ENCODE results near the gene CEMIP. TPM values are rescaled to one million over a fixed set of nuclear protein-coding genes. Genes with fewer than 3 reads are reported as not detected.

The CEMIP gene
- polyA plus RNA-seq, 3 donors, result not detected

DNA sequence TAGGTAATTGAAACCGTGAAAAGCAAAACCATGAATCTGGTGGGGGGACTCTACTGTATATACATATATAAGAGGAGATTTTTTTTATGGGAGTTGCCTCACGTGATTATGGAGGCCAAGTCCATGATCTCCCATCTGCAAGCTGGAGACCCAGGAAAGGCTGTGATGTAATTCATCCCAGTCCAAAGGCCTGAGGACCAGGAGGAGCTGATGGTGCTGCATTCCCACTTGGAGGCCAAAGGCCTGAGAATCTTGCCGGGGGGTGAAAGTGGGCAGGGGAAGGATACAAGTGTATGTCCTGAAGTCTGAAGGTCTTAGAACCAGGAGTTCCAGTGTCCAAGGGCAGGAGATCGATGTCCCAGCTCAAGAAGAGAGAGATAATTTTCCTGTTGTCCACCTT is 37.1 kb upstream of the CEMIP start:
- Histone ChIP-seq H3K27ac (ENCODE audit: low read depth in 1 of 2, low read length in 2 of 2) (peak overlapping the region in 1 of 2 donors; percentile 64), H3K36me3 (replicated peaks in 1 of 2; ENCODE audit: control insufficient read depth in 1 of 2, insufficient read depth in 2 of 2, low read length in 2 of 2) (no peaks in the 10 kb centered on the region), H3K79me2 (ENCODE audit: insufficient read depth, low read length) (no peaks in the 10 kb centered on the region), H3K4me2 (replicated peaks; ENCODE audit: extremely low read depth, low read length, poor library complexity, severe bottlenecking) (no peak overlapping the region), H2AFZ (ENCODE audit: insufficient read depth, low read depth, low read length, poor library complexity, severe bottlenecking) (no peak overlapping the region), H3K4me1 (ENCODE audit: control insufficient read depth in 1 of 2, insufficient read depth in 2 of 2, low read length in 2 of 2) (peaks cover 13 to 14% of the 10 kb centered on the region in 2 donors), H3K4me3 (replicated peaks in 1 of 3; ENCODE audit: low read depth in 2 of 3, low read length in 3 of 3) (no peak overlapping the region), H3K9me3 (replicated peaks in 1 of 2; ENCODE audit: control insufficient read depth in 1 of 2, insufficient read depth in 1 of 2, low read length in 2 of 2) (no peaks in the 10 kb centered on the region), H4K20me1 (ENCODE audit: insufficient read depth, low read length) (no peaks in the 10 kb centered on the region), H3K9ac (ENCODE audit: insufficient read depth, low read length, poor library complexity, severe bottlenecking) (no peak overlapping the region), H3K27me3 (ENCODE audit: control insufficient read depth in 2 of 2, insufficient read depth in 2 of 2, low read length in 2 of 2) (no peaks in the 10 kb centered on the region)
- intact Hi-C loops (cut with micrococcal nuclease), result no loop called here
- Mint-ChIP-seq H3K9me3 (peaks cover 0 to 9% (median 2%) of the 10 kb centered on the region in 7 donors), H3K4me1 (peaks cover 48% of the 10 kb centered on the region), H3K27ac (peak overlapping the region in 1 of 7 donors; percentile 43), H3K27me3 (ENCODE audit: low read depth in 3 of 3) (no peaks in the 10 kb centered on the region), H3K36me3 (peaks cover 0 to 6% of the 10 kb centered on the region in 2 donors), H3K4me3 (no peak overlapping the region)
- TF ChIP-seq, protein P1, sequence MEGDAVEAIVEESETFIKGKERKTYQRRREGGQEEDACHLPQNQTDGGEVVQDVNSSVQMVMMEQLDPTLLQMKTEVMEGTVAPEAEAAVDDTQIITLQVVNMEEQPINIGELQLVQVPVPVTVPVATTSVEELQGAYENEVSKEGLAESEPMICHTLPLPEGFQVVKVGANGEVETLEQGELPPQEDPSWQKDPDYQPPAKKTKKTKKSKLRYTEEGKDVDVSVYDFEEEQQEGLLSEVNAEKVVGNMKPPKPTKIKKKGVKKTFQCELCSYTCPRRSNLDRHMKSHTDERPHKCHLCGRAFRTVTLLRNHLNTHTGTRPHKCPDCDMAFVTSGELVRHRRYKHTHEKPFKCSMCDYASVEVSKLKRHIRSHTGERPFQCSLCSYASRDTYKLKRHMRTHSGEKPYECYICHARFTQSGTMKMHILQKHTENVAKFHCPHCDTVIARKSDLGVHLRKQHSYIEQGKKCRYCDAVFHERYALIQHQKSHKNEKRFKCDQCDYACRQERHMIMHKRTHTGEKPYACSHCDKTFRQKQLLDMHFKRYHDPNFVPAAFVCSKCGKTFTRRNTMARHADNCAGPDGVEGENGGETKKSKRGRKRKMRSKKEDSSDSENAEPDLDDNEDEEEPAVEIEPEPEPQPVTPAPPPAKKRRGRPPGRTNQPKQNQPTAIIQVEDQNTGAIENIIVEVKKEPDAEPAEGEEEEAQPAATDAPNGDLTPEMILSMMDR (IDR thresholded peaks at IDR 0.05), result no peak
- DNase-seq, result no peak
- WGBS (ENCODE audit: insufficient coverage), result 100% methylated on average over 2 of the region's 4 CpGs

DNA sequence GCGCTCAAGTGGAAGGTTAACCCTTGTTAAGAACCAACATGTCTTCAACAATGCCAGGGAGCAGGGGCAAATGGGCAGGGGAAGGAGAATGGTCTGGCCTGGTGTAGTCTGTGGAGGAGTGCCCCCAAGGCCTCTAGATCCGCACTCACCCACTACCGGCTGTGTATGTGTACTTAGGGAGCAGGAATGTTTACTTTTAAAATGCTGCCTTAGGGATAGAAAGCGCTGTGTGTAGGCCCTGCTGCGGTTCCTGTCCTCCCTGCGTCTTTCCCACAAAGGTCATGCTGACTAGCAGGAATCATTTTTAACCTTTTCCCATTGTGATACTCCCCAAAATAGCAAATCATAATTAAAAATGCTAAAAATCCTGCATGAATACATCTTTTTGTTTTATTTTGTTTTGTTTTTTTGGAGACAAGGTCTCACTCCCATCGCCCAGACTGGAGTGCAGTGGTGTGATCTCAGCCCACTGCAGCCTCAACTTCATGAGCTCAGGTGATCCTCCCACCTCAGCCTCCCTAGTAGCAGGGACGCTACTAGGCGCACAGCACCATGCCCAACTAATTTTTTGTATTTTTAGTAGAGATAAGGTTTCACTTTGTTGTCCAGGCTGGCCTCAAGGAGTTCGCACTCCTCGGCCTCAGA is 35.9 kb upstream of the CEMIP start:
- peaks cover 13 to 14% of the 10 kb centered on the region in 2 donors for H3K4me1 ChIP-seq (ENCODE audit: control insufficient read depth in 1 of 2, insufficient read depth in 2 of 2, low read length in 2 of 2)
- H3K9me3 ChIP-seq (replicated peaks in 1 of 2; ENCODE audit: control insufficient read depth in 1 of 2, insufficient read depth in 1 of 2, low read length in 2 of 2), result no peaks in the 10 kb centered on the region
- Mint-ChIP-seq H3K9me3 (peaks cover 0 to 9% (median 2%) of the 10 kb centered on the region in 7 donors), H3K4me3 (no peak overlapping the region), H3K27me3 (ENCODE audit: low read depth in 3 of 3) (peaks cover 0 to 1% (median 0%) of the 10 kb centered on the region in 3 donors), H3K27ac (peak overlapping the region in 1 of 7 donors; percentile 42), H3K36me3 (no peaks in the 10 kb centered on the region), H3K4me1 (peaks cover 48% of the 10 kb centered on the region)
- no peaks in the 10 kb centered on the region for H3K79me2 ChIP-seq (ENCODE audit: insufficient read depth, low read length)
- intact Hi-C loops (cut with micrococcal nuclease), result no loop called here
- H3K9ac ChIP-seq (ENCODE audit: insufficient read depth, low read length, poor library complexity, severe bottlenecking), result no peak overlapping the region
- DNase-seq, result no peak
- TF ChIP-seq, protein P1 (IDR thresholded peaks at IDR 0.05), result no peak
- H3K4me2 ChIP-seq (replicated peaks; ENCODE audit: extremely low read depth, low read length, poor library complexity, severe bottlenecking), result no peak overlapping the region
- WGBS (ENCODE audit: insufficient coverage), result 100% methylated on average over 4 of the region's 11 CpGs
- H3K27ac ChIP-seq (ENCODE audit: low read depth in 1 of 2, low read length in 2 of 2), result no peak overlapping the region
- H3K36me3 ChIP-seq (replicated peaks in 1 of 2; ENCODE audit: control insufficient read depth in 1 of 2, insufficient read depth in 2 of 2, low read length in 2 of 2), result no peaks in the 10 kb centered on the region
- no peaks in the 10 kb centered on the region for H3K27me3 ChIP-seq (ENCODE audit: control insufficient read depth in 2 of 2, insufficient read depth in 2 of 2, low read length in 2 of 2)
- H4K20me1 ChIP-seq (ENCODE audit: insufficient read depth, low read length), result no peaks in the 10 kb centered on the region
- H2AFZ ChIP-seq (ENCODE audit: insufficient read depth, low read depth, low read length, poor library complexity, severe bottlenecking), result no peak overlapping the region
- H3K4me3 ChIP-seq (replicated peaks in 1 of 3; ENCODE audit: low read depth in 2 of 3, low read length in 3 of 3), result no peak overlapping the region
